HUES6 (cell line): ENCODE data around the gene USP24.

Source experiments
- H3K27ac ChIP-seq: 2 replicates; pipeline ENCODE4 v1.7.0; 2013; ENCODE audit warnings: low read depth, mild to moderate bottlenecking, low read length, inconsistent platforms
- H3K27me3 ChIP-seq: 2 replicates; pipeline ENCODE4 v1.6.1; 2013; ENCODE audit warnings: low read length; ENCODE audit not compliant: control insufficient read depth, insufficient read depth
- H3K36me3 ChIP-seq: 2 replicates; pipeline ENCODE4 v1.6.1; 2013; ENCODE audit warnings: low read length; ENCODE audit not compliant: control insufficient read depth, insufficient read depth
- H3K4me1 ChIP-seq: 2 replicates; pipeline ENCODE4 v1.6.1; 2013; ENCODE audit warnings: low read length; ENCODE audit not compliant: control insufficient read depth, insufficient read depth
- H3K4me3 ChIP-seq: 2 replicates; pipeline ENCODE4 v1.5.1; 2013; ENCODE audit warnings: low read depth, low read length
- H3K9ac ChIP-seq: one replicate; pipeline ENCODE4 v1.6.1; 2013; ENCODE audit warnings: mild to moderate bottlenecking, low read length
- H3K9me3 ChIP-seq: 2 replicates; pipeline ENCODE4 v1.6.1; 2013; ENCODE audit warnings: low read depth, low read length; ENCODE audit not compliant: control insufficient read depth, insufficient read depth

USP24 gene

GRCh38 chr1:55140546-55140983 is 74.6 kb downstream of the USP24 start:
- H3K27me3 ChIP-seq: no peaks in the 10 kb centered on the region
- no peak overlapping the region for H3K27ac ChIP-seq
- H3K4me1 ChIP-seq: no peaks in the 10 kb centered on the region
- H3K4me3 ChIP-seq: no peak overlapping the region
- H3K9me3 ChIP-seq: no peaks in the 10 kb centered on the region
- H3K36me3 ChIP-seq: peaks cover 84% of the 10 kb centered on the region
- no peak overlapping the region for H3K9ac ChIP-seq

DNA sequence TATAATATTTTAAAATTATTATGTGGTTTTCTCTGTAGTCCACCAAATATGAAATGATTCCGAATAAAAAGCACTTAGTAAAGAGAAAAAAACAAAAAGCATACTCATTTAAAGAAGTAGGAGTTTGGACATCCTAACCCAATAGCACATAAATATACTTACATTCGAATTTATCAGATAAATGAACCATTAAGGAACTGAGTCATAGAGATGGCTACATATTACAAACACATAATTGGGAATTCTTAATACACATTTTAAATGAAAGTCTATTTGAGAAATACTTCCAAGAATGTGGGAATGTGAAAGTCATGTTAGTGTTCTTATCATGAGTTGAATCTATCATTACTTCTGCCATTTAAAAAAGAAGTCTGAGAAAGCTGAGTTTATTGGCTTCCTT is 75.0 kb downstream of the USP24 start:
- Histone ChIP-seq H3K27ac (no peak overlapping the region), H3K4me3 (no peak overlapping the region), H3K4me1 (no peaks in the 10 kb centered on the region), H3K27me3 (no peaks in the 10 kb centered on the region), H3K36me3 (peaks cover 84% of the 10 kb centered on the region), H3K9ac (no peak overlapping the region), H3K9me3 (no peaks in the 10 kb centered on the region)

- Histone ChIP-seq H3K9me3 (no peaks in the 10 kb centered on the region), H3K27ac (no peak overlapping the region), H3K27me3 (no peaks in the 10 kb centered on the region), H3K4me1 (no peaks in the 10 kb centered on the region), H3K4me3 (no peak overlapping the region), H3K9ac (no peak overlapping the region), H3K36me3 (peaks cover 88% of the 10 kb centered on the region)
Measured at GRCh38 chr1:55138823-55139222, 76.3 kb downstream of the USP24 start.

DNA sequence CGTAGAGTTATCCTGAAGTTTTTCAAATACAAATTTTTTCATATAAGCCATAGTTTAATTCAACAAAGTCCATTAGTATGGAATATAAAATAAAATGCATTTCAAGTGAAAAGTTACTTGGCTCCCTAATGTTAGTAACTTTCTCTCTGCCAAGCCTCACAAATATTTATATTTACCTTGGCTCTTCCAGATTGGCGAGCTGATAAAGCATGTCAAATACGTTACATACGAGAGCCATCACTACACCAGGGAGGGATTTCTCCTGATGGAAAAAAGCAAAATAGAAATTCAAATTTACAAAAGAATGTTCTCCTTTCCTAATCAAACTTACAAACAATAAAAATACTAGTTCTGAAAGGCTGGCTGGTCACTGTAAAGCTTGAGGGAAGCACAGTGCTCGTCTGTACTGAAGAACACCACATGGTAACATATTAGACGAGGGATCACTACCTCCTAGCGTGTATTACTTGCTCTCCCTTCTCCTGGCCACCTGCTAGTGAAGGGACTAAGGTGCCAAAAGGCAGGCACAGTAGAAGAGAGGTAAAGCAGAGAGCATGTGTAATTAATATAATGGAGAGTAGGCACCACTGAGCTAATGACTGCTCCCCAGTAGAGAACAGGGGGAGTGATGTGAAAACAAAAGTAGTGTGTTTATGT is 80.9 kb downstream of the USP24 start:
- Histone ChIP-seq H3K36me3 (peaks cover 98% of the 10 kb centered on the region), H3K4me1 (no peaks in the 10 kb centered on the region), H3K9me3 (no peaks in the 10 kb centered on the region), H3K4me3 (no peak overlapping the region), H3K27me3 (no peaks in the 10 kb centered on the region), H3K27ac (no peak overlapping the region), H3K9ac (no peak overlapping the region)

- no peak overlapping the region for H3K27ac ChIP-seq
- H3K36me3 ChIP-seq: peaks cover 91% of the 10 kb centered on the region
Measured at GRCh38 chr1:55131801-55132200, 83.4 kb downstream of the USP24 start.

GRCh38 chr1:55131218-55131617 is 83.9 kb downstream of the USP24 start:
- no peaks in the 10 kb centered on the region for H3K9me3 ChIP-seq
- no peaks in the 10 kb centered on the region for H3K4me1 ChIP-seq
- H3K27me3 ChIP-seq: no peaks in the 10 kb centered on the region
- no peak overlapping the region for H3K27ac ChIP-seq
- no peak overlapping the region for H3K9ac ChIP-seq
- H3K4me3 ChIP-seq: no peak overlapping the region
- H3K36me3 ChIP-seq: peaks cover 91% of the 10 kb centered on the region

More at GRCh38 chr1:55131801-55132200, 83.4 kb downstream of the USP24 start:
- Histone ChIP-seq H3K4me3 (no peak overlapping the region), H3K4me1 (no peaks in the 10 kb centered on the region), H3K27me3 (no peaks in the 10 kb centered on the region), H3K9me3 (no peaks in the 10 kb centered on the region), H3K9ac (no peak overlapping the region)

- Histone ChIP-seq H3K9me3 (no peaks in the 10 kb centered on the region), H3K36me3 (peaks cover 91% of the 10 kb centered on the region), H3K27me3 (no peaks in the 10 kb centered on the region), H3K9ac (no peak overlapping the region), H3K4me1 (no peaks in the 10 kb centered on the region), H3K27ac (no peak overlapping the region), H3K4me3 (no peak overlapping the region)
Measured at GRCh38 chr1:55129194-55129728, 85.9 kb downstream of the USP24 start.

DNA sequence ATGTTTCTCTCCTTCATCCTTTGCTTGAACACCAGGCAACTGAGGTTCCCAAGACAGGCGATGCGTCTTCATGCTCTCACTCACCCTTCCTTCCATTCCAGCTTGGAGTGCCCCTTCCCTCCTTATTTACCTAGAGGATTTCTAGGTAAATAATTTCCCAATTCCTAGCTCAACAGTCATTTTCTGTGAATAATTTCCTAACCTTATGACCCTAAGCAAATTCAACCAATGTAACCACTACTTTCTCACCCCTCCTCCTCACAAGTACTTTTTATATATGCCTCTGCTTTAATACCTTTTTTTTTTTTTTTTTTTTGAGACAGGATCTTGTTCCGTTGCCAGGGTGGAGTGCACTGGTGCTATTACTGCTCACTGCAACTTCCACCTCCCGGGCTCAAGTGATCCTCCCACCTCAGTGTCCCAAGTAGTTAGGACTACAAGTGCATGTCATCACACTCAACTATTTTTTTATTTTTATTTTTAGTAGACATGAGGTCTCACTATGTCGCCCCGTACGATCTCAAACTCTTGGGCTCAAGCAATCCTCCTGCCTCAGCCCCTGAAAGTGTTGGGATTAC is 86.7 kb downstream of the USP24 start:
- Histone ChIP-seq H3K27me3 (no peaks in the 10 kb centered on the region), H3K4me3 (no peak overlapping the region), H3K9me3 (no peaks in the 10 kb centered on the region), H3K36me3 (peaks cover 91% of the 10 kb centered on the region), H3K4me1 (no peaks in the 10 kb centered on the region), H3K27ac (no peak overlapping the region), H3K9ac (no peak overlapping the region)

DNA sequence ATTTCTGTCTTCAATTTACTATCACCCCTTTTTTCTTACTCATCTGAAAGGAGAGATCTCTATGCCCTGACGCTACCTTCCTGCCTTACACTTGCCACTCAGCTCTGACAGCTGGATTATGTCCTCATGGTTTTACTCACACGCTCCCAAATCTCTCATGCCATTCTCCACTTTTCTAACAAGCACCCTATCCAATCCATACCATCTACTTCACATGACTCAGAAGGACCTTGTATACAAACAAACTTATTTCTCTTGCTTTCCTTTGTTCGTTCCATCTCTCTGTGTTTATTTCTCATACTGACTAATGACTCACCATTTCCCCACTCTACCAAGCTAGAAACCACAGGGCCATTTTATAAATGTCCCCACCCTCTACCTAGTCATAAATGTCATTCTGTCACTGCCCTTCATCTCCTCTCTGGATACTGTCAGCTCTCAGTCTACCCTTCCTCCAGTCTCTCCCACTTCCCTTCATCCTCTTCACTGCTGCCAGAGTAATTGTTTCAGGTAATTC is 87.3 kb downstream of the USP24 start:
- H3K9ac ChIP-seq: no peak overlapping the region
- H3K4me1 ChIP-seq: no peaks in the 10 kb centered on the region
- no peak overlapping the region for H3K27ac ChIP-seq
- peaks cover 91% of the 10 kb centered on the region for H3K36me3 ChIP-seq
- H3K27me3 ChIP-seq: no peaks in the 10 kb centered on the region
- H3K9me3 ChIP-seq: no peaks in the 10 kb centered on the region
- no peak overlapping the region for H3K4me3 ChIP-seq

GRCh38 chr1:55124470-55124869 is 90.7 kb downstream of the USP24 start:
- Histone ChIP-seq H3K27ac (no peak overlapping the region), H3K9me3 (no peaks in the 10 kb centered on the region), H3K9ac (no peak overlapping the region), H3K4me3 (no peak overlapping the region), H3K36me3 (peaks cover 92% of the 10 kb centered on the region), H3K27me3 (no peaks in the 10 kb centered on the region), H3K4me1 (no peaks in the 10 kb centered on the region)

GRCh38 chr1:55120538-55120937 is 94.6 kb downstream of the USP24 start:
- H3K9ac ChIP-seq: no peak overlapping the region
- no peaks in the 10 kb centered on the region for H3K27me3 ChIP-seq
- no peak overlapping the region for H3K27ac ChIP-seq
- no peaks in the 10 kb centered on the region for H3K9me3 ChIP-seq
- H3K36me3 ChIP-seq: peaks cover 92% of the 10 kb centered on the region
- H3K4me1 ChIP-seq: no peaks in the 10 kb centered on the region
- no peak overlapping the region for H3K4me3 ChIP-seq
